Inflammatory macrophage treated with lipopolysaccharide for 4 hours (primary cell): ENCODE data around the gene GPX2.

ENCODE experiments used
- DNase-seq: peaks from one replicate; pipeline ENCODE4 v3.0.0-alpha.2; 2020

Gene GPX2

DNA sequence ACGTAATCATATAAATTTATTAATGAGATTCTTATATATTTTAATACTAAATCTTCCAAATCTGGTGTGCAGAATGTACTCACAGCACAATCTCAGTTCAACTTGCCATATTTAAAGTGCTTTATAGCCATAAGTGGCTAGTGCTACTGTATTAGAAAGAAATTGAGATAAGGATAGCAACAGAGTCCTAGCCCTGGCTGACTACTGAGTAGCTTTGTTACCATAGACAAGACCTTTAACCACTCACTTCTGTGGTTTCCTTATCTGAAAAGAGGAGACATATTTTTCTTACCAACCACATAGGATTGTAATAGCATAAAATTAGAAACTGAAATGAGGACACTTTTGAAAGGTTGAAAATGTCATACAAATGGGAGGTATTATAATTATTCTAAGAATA, 30.3 kb downstream of the GPX2 start:
- DNase-seq: no peak

DNA sequence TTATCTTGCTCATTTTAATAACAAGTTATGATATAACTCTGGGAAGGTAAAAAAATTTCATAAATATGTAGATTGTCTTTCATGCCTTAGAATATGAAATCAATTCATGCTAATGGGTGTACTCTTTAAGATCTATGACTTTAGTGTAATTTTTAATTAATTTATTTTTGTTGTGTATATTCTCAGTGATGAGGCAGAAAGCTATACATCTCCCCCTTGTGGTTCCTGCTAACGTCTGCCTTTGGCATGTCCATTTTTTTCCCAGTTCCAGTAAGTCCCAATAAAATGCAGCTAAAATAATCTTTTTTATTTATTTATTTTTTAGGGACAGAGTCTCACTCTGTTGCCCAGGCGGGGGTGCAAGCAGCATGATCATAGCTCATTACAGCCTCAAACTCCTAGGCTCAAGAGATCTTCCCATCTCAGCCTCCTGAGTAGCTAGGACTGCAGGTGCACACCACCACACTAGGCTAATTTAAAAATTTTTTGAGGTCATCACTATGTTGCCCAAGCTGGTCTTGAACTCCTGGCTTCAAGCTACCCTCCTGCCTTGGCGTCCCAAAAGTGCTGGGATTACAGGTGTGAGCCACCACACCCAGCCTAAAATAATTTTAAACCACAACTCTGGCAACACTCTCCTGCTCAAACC, 31.6 kb downstream of the GPX2 start:
- DNase-seq: peak; percentile 38

DNA sequence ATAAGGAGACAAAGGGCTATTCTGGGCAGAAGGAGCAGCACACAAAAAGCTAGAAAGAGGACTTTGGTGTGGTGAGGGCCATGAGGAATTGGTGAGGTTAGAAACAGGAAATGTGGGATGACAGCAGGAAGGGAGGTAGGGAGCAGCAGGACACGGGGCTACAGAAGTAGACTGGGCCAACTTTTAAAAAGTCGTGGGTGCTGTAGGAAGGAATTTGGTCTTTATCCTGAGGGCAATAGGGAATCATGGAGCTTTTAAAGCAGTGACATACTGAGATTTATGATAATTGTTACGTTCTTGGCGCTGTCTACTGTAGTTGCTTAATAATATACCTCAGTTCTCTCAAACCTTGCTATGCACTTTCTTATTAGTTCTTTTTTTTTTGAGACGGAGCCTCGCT, 36.5 kb downstream of the GPX2 start:
- DNase-seq: no peak

DNA sequence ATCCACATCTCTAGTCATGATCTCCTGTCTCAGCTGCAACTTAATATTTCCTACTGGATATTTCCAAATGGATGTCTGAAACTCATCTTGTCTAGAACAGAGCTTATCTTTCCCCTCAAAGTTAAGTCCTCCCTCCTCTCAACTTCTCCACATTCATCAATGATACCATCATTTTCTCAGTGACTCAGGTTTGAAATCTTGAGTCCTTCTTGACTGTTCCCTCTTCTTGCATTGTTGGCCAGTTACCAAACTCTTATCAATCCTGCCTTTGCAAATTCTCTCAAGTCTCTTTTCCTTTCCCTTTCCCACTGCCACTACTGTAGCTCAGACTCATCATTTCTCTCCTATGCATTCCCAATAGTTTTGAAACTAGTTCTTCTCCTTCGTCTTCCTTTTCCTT, 42.6 kb downstream of the GPX2 start:
- no peak for DNase-seq

DNA sequence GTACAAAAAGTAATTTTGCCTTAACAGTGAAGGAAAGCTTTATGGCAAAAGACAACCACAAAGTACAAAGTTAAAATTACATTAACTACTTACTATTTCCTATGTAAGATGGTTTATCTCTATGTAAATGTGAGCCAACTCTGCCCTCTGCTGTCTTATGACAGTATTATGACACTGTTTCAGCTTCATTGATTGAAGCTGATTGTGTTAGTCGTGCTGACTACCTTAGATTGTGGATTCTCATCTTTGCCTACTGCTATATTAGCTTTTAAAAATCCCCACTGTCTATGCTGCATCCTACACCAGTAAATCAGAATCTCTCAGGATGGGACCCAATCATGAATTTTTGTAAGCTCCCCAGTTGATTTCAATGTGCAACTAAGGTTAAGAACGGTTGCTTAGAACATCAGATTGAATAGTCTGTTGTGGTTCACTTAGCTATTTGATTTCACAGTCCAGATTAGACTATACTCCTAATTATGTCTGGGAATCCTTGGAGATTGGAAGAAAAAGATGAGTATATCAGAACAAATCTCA, 50.6 kb downstream of the GPX2 start:
- DNase-seq: peak; percentile 66

DNA sequence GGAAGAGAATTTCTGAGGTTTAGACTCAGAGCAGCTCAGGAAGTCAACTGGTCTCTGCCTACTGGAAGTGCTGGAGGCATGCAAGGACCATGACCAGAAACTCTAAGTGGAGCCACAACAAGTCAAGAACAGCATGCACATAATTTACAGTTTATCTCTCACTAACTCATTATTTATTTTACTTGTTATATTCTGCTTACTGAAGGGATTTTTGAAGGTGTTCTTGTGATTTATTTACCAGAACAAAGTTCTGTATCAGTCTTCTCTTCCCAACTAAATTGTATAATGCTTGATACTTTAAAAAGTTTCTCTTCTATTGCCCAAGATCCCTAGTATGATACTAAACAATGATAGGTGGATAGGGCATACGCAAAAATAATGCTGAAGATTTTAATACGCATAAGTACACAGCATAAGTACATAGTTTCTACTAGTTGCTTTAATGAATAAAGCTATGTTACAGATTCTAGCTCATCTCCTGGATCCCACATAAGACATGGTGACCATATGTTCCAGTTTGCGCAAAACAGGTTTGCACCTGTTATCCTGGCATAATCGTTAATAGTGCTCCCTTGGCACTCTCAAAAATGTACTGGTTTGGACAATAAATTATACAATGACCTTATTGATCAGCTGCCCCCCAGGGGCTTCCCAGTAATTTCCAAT, 51.2 kb downstream of the GPX2 start:
- no peak for DNase-seq

DNA sequence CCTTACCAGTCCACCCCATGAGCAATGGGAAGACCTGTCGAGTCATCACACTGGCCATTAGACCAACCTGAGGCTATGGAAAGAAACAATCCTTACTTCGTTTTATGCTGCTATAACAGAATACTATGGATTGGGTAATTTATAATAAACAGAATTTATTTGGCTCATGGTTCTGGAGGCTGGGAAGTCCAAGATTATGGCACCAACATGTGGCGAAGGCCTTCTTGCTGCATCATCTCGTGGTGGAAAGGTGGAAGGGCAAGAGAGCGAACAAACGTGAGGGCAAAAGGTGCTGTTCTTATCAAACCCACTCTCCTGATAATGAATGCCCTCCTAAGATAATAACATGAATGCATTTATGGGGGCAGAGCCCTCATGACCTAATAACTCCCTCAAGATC, 53.2 kb downstream of the GPX2 start:
- no peak for DNase-seq
